Lower leg skin (tissue), 3 donors: Measurements from ENCODE around the gene APH1A.

Experiments used
- POLR2A ChIP-seq, 2 donors: fragments of 450-650 bp; IDR thresholded peaks; one replicate each; pipeline ENCODE4 v1.6.1; 2016 to 2017; ENCODE audit warnings: antibody characterized with exemption in 2 of 2, mild to moderate bottlenecking in 1 of 2, moderate library complexity in 1 of 2
- TF ChIP-seq, protein P1 (sequence below), 3 donors: fragments of 450-650 bp; IDR thresholded peaks; one replicate each; pipeline ENCODE4 v1.5.1; 2016; ENCODE audit warnings: antibody characterized with exemption in 3 of 3, mild to moderate bottlenecking in 3 of 3, moderate library complexity in 2 of 3

DNA sequence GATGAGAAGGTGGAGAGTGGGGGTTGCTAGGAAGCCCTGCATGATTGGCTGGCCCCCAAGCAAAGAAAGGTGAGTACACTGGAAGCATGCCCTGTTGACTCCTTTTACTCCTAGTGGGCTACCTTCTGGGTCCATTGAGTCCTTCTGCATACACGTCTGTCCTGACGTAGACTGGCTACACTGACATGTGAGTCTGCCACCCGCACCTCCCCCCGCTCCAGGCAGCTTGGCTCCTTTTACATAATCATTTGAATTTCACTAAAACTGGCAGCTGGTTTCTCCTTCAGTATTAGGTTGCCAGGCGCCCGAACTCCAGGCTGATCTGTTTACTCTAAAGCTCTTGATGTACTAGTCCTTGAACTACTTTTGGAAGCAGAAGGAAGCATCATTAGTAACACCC is 33.5 kb upstream of the APH1A start:
- TF ChIP-seq, protein P1, sequence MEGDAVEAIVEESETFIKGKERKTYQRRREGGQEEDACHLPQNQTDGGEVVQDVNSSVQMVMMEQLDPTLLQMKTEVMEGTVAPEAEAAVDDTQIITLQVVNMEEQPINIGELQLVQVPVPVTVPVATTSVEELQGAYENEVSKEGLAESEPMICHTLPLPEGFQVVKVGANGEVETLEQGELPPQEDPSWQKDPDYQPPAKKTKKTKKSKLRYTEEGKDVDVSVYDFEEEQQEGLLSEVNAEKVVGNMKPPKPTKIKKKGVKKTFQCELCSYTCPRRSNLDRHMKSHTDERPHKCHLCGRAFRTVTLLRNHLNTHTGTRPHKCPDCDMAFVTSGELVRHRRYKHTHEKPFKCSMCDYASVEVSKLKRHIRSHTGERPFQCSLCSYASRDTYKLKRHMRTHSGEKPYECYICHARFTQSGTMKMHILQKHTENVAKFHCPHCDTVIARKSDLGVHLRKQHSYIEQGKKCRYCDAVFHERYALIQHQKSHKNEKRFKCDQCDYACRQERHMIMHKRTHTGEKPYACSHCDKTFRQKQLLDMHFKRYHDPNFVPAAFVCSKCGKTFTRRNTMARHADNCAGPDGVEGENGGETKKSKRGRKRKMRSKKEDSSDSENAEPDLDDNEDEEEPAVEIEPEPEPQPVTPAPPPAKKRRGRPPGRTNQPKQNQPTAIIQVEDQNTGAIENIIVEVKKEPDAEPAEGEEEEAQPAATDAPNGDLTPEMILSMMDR (IDR thresholded peaks at IDR 0.05), result no peak
- no peak for TF ChIP-seq POLR2A (IDR thresholded peaks at IDR 0.05)
